IMR-90 (cell line): ENCODE measurements around the gene CCNE1. TPM values are rescaled to one million over a fixed set of nuclear protein-coding genes. Genes with fewer than 3 reads are reported as not detected.

Source experiments
- ATAC-seq: fragments of 200-7000 bp; cut with Tn5 transposase; 2 replicates; pipeline ENCODE4 v1.9.1; 2020; ENCODE audit warnings: low read depth, mild to moderate bottlenecking, moderate library complexity
- BruUV-seq: library from RNA; stranded (reverse); fragments of 400-500 nt; replicated peaks from 2 replicates; lab custom pipeline; 2021; lab: Mats Ljungman, UMichigan
- CTCF ChIA-PET: fragments of 300-600 bp; formaldehyde crosslinking; extraction: SDS; loops from one replicate; lab custom pipeline; 2021; ENCODE audit warnings: antibody characterized with exemption; lab: Yijun Ruan, JAX
- POLR2A ChIA-PET: fragments of 300-600 bp; sonication (Branson Sonifier 250); formaldehyde crosslinking; loops from one replicate; lab custom pipeline; 2022; ENCODE audit warnings: antibody characterized with exemption; ENCODE audit not compliant: unreplicated experiment; lab: Charles Lee
- DNase-seq: peaks from one replicate; pipeline ENCODE4 v3.0.0; 2013
- H2AFZ ChIP-seq: replicated peaks from 2 replicates; pipeline ENCODE3; 2013; ENCODE audit warnings: low read length, mild to moderate bottlenecking; ENCODE audit not compliant: poor library complexity
- H2AK5ac ChIP-seq: 2 replicates; pipeline ENCODE4 v1.6.1; 2013; ENCODE audit warnings: low read depth, low read length, inconsistent platforms
- H2AK9ac ChIP-seq: replicated peaks from 2 replicates; pipeline ENCODE3; 2013; ENCODE audit warnings: mild to moderate bottlenecking, low read depth, low read length, moderate library complexity; ENCODE audit not compliant: poor library complexity
- H2BK120ac ChIP-seq: 2 replicates; pipeline ENCODE4 v1.6.1; 2013; ENCODE audit warnings: low read depth, low read length, inconsistent platforms
- H2BK15ac ChIP-seq: 3 replicates; pipeline ENCODE4 v1.6.1; 2013; ENCODE audit warnings: low read depth, low read length, inconsistent platforms
- H2BK20ac ChIP-seq: 2 replicates; pipeline ENCODE4 v1.6.1; 2013; ENCODE audit warnings: low read depth, mild to moderate bottlenecking, inconsistent platforms, low read length, moderate library complexity
- H2BK5ac ChIP-seq: 2 replicates; pipeline ENCODE4 v1.6.1; 2013; ENCODE audit warnings: mild to moderate bottlenecking, low read depth, low read length, inconsistent platforms; ENCODE audit not compliant: poor library complexity, severe bottlenecking
- H3K14ac ChIP-seq: replicated peaks from 2 replicates; pipeline ENCODE4 v1.6.1; 2013; ENCODE audit warnings: low read depth, low read length, inconsistent platforms
- H3K18ac ChIP-seq: 2 replicates; pipeline ENCODE4 v1.6.1; 2013; ENCODE audit warnings: low read depth, low read length, control low read depth
- H3K23ac ChIP-seq: 2 replicates; pipeline ENCODE4 v1.6.1; 2013; ENCODE audit warnings: low read depth, low read length, inconsistent platforms
- H3K27ac ChIP-seq: 2 replicates; pipeline ENCODE4 v1.5.1; 2013; ENCODE audit warnings: mild to moderate bottlenecking, control low read depth, low read length; ENCODE audit not compliant: insufficient read depth
- H3K27me3 ChIP-seq: 2 replicates; pipeline ENCODE4 v1.6.1; 2013; ENCODE audit warnings: low read length; ENCODE audit not compliant: control insufficient read depth, insufficient read depth
- H3K36me3 ChIP-seq: 2 replicates; pipeline ENCODE4 v1.6.1; 2013; ENCODE audit warnings: low read length, mixed read lengths; ENCODE audit not compliant: control insufficient read depth, insufficient read depth
- H3K4ac ChIP-seq: 2 replicates; pipeline ENCODE4 v1.6.1; 2013; ENCODE audit warnings: low read depth, low read length, inconsistent platforms
- H3K4me1 ChIP-seq: 2 replicates; pipeline ENCODE4 v1.6.1; 2013; ENCODE audit warnings: low read length, mixed read lengths; ENCODE audit not compliant: control insufficient read depth, insufficient read depth
- H3K4me2 ChIP-seq: 2 replicates; pipeline ENCODE4 v1.6.1; 2013; ENCODE audit warnings: low read depth, mild to moderate bottlenecking, control low read depth, low read length, moderate library complexity
- H3K4me3 ChIP-seq: 2 replicates; pipeline ENCODE4 v1.5.1; 2013; ENCODE audit warnings: low read depth, mild to moderate bottlenecking, control low read depth, low read length, moderate library complexity; ENCODE audit not compliant: insufficient read depth
- H3K56ac ChIP-seq: 2 replicates; pipeline ENCODE4 v1.6.1; 2013; ENCODE audit warnings: low read length, inconsistent platforms; ENCODE audit not compliant: insufficient read depth; ENCODE audit errors: extremely low read depth
- H3K79me1 ChIP-seq, 2 experiments: 2 replicates each; pipeline ENCODE4 v1.6.1; 2013; ENCODE audit warnings: low read length in 2 of 2, inconsistent platforms in 1 of 2, low read depth in 1 of 2
- H3K9ac ChIP-seq: 2 replicates; pipeline ENCODE4 v1.6.1; 2013; ENCODE audit warnings: low read depth, low read length, control low read depth
- H3K9me1 ChIP-seq: 2 replicates; pipeline ENCODE4 v1.6.1; 2013; ENCODE audit warnings: low read length, inconsistent platforms; ENCODE audit not compliant: insufficient read depth
- H3K9me3 ChIP-seq: 2 replicates; pipeline ENCODE4 v1.6.1; 2013; ENCODE audit warnings: low read length; ENCODE audit not compliant: control insufficient read depth, insufficient read depth
- H4K20me1 ChIP-seq: 2 replicates; pipeline ENCODE4 v1.6.1; 2013; ENCODE audit warnings: low read length, inconsistent platforms; ENCODE audit not compliant: insufficient read depth
- H4K5ac ChIP-seq: 2 replicates; pipeline ENCODE4 v1.6.1; 2013; ENCODE audit warnings: mild to moderate bottlenecking, low read depth, low read length, control low read depth
- H4K8ac ChIP-seq, 2 experiments: 2 replicates each; pipeline ENCODE4 v1.6.1; 2013; ENCODE audit warnings: low read depth in 2 of 2, low read length in 2 of 2, control low read depth in 1 of 2, inconsistent platforms in 1 of 2
- H4K91ac ChIP-seq: 2 replicates; pipeline ENCODE4 v1.6.1; 2013; ENCODE audit warnings: low read depth, low read length, inconsistent platforms; ENCODE audit not compliant: insufficient read depth
- BHLHE40 ChIP-seq: fragments of 150-350 bp; IDR thresholded peaks from 2 replicates; pipeline ENCODE4 v1.6.1; 2016; ENCODE audit warnings: mild to moderate bottlenecking, low read depth, low read length
- CEBPB ChIP-seq: IDR thresholded peaks from 2 replicates; pipeline ENCODE4 v1.6.1; 2012; ENCODE audit warnings: low read depth, low read length, improper control_type of control experiment
- CHD1 ChIP-seq: IDR thresholded peaks from 2 replicates; pipeline ENCODE4 v1.6.1; 2012; ENCODE audit warnings: low read depth, low read length, improper control_type of control experiment
- FOS ChIP-seq: fragments of 150-350 bp; IDR thresholded peaks from 2 replicates; pipeline ENCODE4 v1.6.1; 2016; ENCODE audit warnings: low read depth, low read length
- MAFK ChIP-seq: IDR thresholded peaks from 2 replicates; pipeline ENCODE4 v1.6.1; 2012; ENCODE audit warnings: low read depth, low read length, improper control_type of control experiment
- MAZ ChIP-seq: IDR thresholded peaks from 2 replicates; pipeline ENCODE4 v1.6.1; 2012; ENCODE audit warnings: low read depth, mild to moderate bottlenecking, low read length, improper control_type of control experiment, moderate library complexity, borderline replicate concordance
- MXI1 ChIP-seq: IDR thresholded peaks from 2 replicates; pipeline ENCODE4 v1.6.1; 2012; ENCODE audit warnings: low read depth, mild to moderate bottlenecking, low read length, moderate library complexity, borderline replicate concordance
- POLR2A ChIP-seq: IDR thresholded peaks from 2 replicates; pipeline ENCODE4 v1.6.1; 2012; ENCODE audit warnings: mild to moderate bottlenecking, low read depth, low read length
- RCOR1 ChIP-seq: IDR thresholded peaks from 2 replicates; pipeline ENCODE4 v1.6.1; 2012; ENCODE audit warnings: mild to moderate bottlenecking, low read length, improper control_type of control experiment; ENCODE audit not compliant: insufficient replicate concordance
- SMC3 ChIP-seq: fragments of 150-350 bp; IDR thresholded peaks from 2 replicates; pipeline ENCODE4 v1.6.1; 2016; ENCODE audit warnings: low read depth, mild to moderate bottlenecking, antibody characterized with exemption, low read length, moderate library complexity
- USF2 ChIP-seq: fragments of 150-350 bp; IDR thresholded peaks from 2 replicates; pipeline ENCODE4 v1.6.1; 2017; ENCODE audit warnings: mild to moderate bottlenecking, antibody characterized with exemption, low read length, low read depth
- WGBS, 2 experiments: methylation state at CpG; one replicate each; pipeline versions ENCODE4 v1.1.5 to v1.1.7; 2013; ENCODE audit warnings: missing lambda C conversion rate in 2 of 2; ENCODE audit not compliant: insufficient read length in 1 of 2; ENCODE audit errors: extremely low coverage in 2 of 2; 5-methylcytosine and 5-hydroxymethylcytosine counted together
- dilution Hi-C: fragments of 300-500 bp; cut with HindIII; formaldehyde crosslinking; loops from one replicate; pipeline ENCODE4 v1.14.3; 2018; ENCODE audit warnings: low sequenced_read_pairs; ENCODE audit not compliant: unreplicated experiment
- in situ Hi-C: fragments of 300-500 bp; cut with MboI; formaldehyde crosslinking; loops from 3 replicates; pipeline ENCODE4 v1.14.3; 2019; ENCODE audit warnings: low sequenced_read_pairs, inconsistent platforms, mixed read lengths
- intact Hi-C: fragments of 100-400 bp; cut with micrococcal nuclease; formaldehyde crosslinking; loops from 2 replicates; pipeline ENCODE4 v1.10.0; 2022
- polyA plus RNA-seq, 3 experiments: library from polyadenylated mRNA; depleted of rRNA; stranded (reverse); fragments of >200 nt; gene quantifications; 2 replicates each; pipeline ENCODE4 v1.2.3, GENCODE V29; 2012; ENCODE audit warnings: low replicate concordance in 1 of 3
- total RNA-seq: library from RNA; depleted of rRNA; stranded (reverse); fragments of >200 nt; gene quantifications from 2 replicates; pipeline ENCODE4 v1.2.3, GENCODE V29; 2012
- TF ChIP-seq, protein P1 (sequence below): conservative IDR thresholded peaks from 2 replicates; pipeline ENCODE4 v1.5.1; 2012; ENCODE audit warnings: mild to moderate bottlenecking, low read depth, low read length, improper control_type of control experiment

The CCNE1 gene
- total and polyA plus RNA-seq, 2 of the 4 experiments (the other 2 are of a cell fraction) = 6.8 to 7.0 TPM

DNA sequence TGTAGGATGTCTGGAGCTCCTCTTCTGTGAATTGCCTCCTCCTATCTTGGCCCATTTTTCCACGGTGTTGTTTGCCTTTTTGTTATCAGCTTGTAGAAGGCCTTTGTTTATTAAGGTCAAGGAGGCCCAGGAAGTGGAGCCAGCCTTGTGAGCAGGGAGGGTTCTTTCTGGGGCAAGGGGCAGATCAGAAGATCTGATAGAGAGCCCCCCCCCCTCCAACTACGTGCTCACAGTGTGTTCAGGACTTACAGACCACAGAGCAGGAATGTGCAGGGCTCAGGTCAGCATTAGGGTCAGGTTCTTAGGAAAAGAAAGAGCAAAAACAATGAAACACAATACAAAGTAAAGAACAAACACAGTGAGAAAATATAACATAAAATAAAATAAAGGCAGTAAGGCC, 59.4 kb downstream of the CCNE1 start:
- Histone ChIP-seq H4K20me1 (no peaks in the 10 kb centered on the region), H3K9ac (no peak overlapping the region), H3K56ac (no peak overlapping the region), H2BK15ac (no peak overlapping the region), H3K27me3 (peaks cover 3% of the 10 kb centered on the region; the same call in 1 of the 2 replicates), H2AFZ (no peak overlapping the region), H3K4ac (no peak overlapping the region), H3K14ac (no peak overlapping the region), H4K91ac (no peak overlapping the region), H3K27ac (no peak overlapping the region), H2AK5ac (no peak overlapping the region), H3K79me1 (no peaks in the 10 kb centered on the region), H3K36me3 (no peaks in the 10 kb centered on the region), H3K9me1 (no peaks in the 10 kb centered on the region), H2BK20ac (no peak overlapping the region), H3K23ac (no peak overlapping the region), H4K8ac (no peak overlapping the region), H2BK5ac (no peak overlapping the region), H4K5ac (no peak overlapping the region), H2AK9ac (no peak overlapping the region), H3K18ac (no peak overlapping the region), H3K4me2 (no peak overlapping the region), H3K9me3 (peaks cover 2% of the 10 kb centered on the region; the same call in 1 of the 2 replicates), H3K4me1 (peaks cover 1% of the 10 kb centered on the region; the same call in 1 of the 2 replicates), H3K4me3 (no peak overlapping the region), H2BK120ac (no peak overlapping the region)
- ChIA-PET POLR2A (no interaction called here), CTCF (interaction anchor here (0.9 to 1.1 kb wide), 2 partner anchors 110 to 155 kb away, joined by 3 to 4 read pairs; no protein-coding TSS in a partner anchor)
- TF ChIP-seq BHLHE40 (no peak), POLR2A (no peak), RCOR1 (no peak), MAFK (no peak), SMC3 (no peak), MXI1 (no peak), MAZ (no peak), CEBPB (no peak), CHD1 (no peak), USF2 (no peak), FOS (no peak)
- TF ChIP-seq, protein P1, sequence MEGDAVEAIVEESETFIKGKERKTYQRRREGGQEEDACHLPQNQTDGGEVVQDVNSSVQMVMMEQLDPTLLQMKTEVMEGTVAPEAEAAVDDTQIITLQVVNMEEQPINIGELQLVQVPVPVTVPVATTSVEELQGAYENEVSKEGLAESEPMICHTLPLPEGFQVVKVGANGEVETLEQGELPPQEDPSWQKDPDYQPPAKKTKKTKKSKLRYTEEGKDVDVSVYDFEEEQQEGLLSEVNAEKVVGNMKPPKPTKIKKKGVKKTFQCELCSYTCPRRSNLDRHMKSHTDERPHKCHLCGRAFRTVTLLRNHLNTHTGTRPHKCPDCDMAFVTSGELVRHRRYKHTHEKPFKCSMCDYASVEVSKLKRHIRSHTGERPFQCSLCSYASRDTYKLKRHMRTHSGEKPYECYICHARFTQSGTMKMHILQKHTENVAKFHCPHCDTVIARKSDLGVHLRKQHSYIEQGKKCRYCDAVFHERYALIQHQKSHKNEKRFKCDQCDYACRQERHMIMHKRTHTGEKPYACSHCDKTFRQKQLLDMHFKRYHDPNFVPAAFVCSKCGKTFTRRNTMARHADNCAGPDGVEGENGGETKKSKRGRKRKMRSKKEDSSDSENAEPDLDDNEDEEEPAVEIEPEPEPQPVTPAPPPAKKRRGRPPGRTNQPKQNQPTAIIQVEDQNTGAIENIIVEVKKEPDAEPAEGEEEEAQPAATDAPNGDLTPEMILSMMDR = no peak
- DNase-seq (no peak), ATAC-seq (no peak)
- no CpG with 5 or more reads among the region's 2 CpGs for WGBS, 2 experiments
- intact Hi-C loops = loop anchor here (5.0 kb wide), 2 partner anchors 259 to 781 kb away; no protein-coding TSS in a partner anchor
- in situ Hi-C loops = loop anchor here (5.0 kb wide), 1 partner anchor 99 kb away; no protein-coding TSS in a partner anchor
- dilution Hi-C loops = no loop called here
- BruUV-seq = no TSS peak
